K562 (cell line): ENCODE data around the gene GORASP2. TPM values are rescaled to one million over a fixed set of nuclear protein-coding genes. Genes with fewer than 3 reads are reported as not detected.
A peak's percentile ranks its signal among the peaks of the same experiment; 100 is the strongest.

Experiments
- ARNT ChIP-seq, 2 experiments: fragments of 450-650 bp; IDR thresholded peaks; 2 replicates each; pipeline ENCODE4 v1.6.1; 2016; ENCODE audit warnings: mild to moderate bottlenecking in 1 of 2
- BRF1 ChIP-seq: IDR thresholded peaks from 3 replicates; pipeline ENCODE4 v1.6.1; 2011; ENCODE audit warnings: borderline replicate concordance, mild to moderate bottlenecking; ENCODE audit not compliant: insufficient read length; ENCODE audit errors: extremely low read depth
- CHD4 ChIP-seq: fragments of 200-600 bp; sonication (generic); IDR thresholded peaks from 3 replicates; pipeline ENCODE4 v1.6.1; 2012; ENCODE audit warnings: low read depth, mild to moderate bottlenecking, mixed read lengths, low read length, inconsistent platforms; ENCODE audit not compliant: insufficient read depth, insufficient replicate concordance, poor library complexity, severe bottlenecking
- FOXA3 ChIP-seq, 2 experiments: fragments of 450-650 bp in 1 of 2; sonication (generic) in 1 of 2; formaldehyde crosslinking; IDR thresholded peaks in 1 of 2; conservative IDR thresholded peaks in 1 of 2; 2 replicates each; pipeline versions ENCODE4 v1.4.0 to v1.8.0; 2020 to 2022; ENCODE audit warnings: mild to moderate bottlenecking in 2 of 2, missing genetic modification reagents in 1 of 2
- LARP7 ChIP-seq: fragments of 450-650 bp; IDR thresholded peaks from 2 replicates; pipeline ENCODE4 v1.6.1; 2016
- MYBL2 ChIP-seq, 2 experiments: fragments of 450-650 bp in 1 of 2; sonication (generic) in 1 of 2; formaldehyde crosslinking in 1 of 2; IDR thresholded peaks; 2 replicates each; pipeline versions ENCODE4 v1.6.1 to v1.8.1; 2017 to 2022; ENCODE audit warnings: borderline replicate concordance in 1 of 2, inconsistent platforms in 1 of 2, low read depth in 1 of 2, mild to moderate bottlenecking in 1 of 2, missing genetic modification reagents in 1 of 2, moderate library complexity in 1 of 2
- NCOA6 ChIP-seq: fragments of 450-650 bp; IDR thresholded peaks from 2 replicates; pipeline ENCODE4 v1.6.1; 2017; ENCODE audit warnings: mild to moderate bottlenecking
- RBM22 ChIP-seq: fragments of 200-400 bp; formaldehyde crosslinking; IDR thresholded peaks from 2 replicates; pipeline ENCODE4 v1.6.1; 2018; ENCODE audit warnings: low read length, low read depth; ENCODE audit not compliant: poor library complexity, severe bottlenecking
- RFX5 ChIP-seq: IDR thresholded peaks from 2 replicates; pipeline ENCODE4 v1.6.1; 2011; ENCODE audit warnings: low read depth, mild to moderate bottlenecking, improper control_type of control experiment, low read length
- SMAD2 ChIP-seq: fragments of 150-350 bp; IDR thresholded peaks from 2 replicates; pipeline ENCODE4 v1.6.1; 2014; ENCODE audit warnings: low read depth, mild to moderate bottlenecking, low read length
- TCFL5 ChIP-seq: fragments of 250-450 bp; sonication (Bioruptor Pico); conservative IDR thresholded peaks from 2 replicates; pipeline ENCODE4 v1.6.1; 2021; ENCODE audit warnings: mild to moderate bottlenecking, moderate library complexity, matching md5 sums
- ZBTB1 ChIP-seq: sonication (generic); formaldehyde crosslinking; IDR thresholded peaks from 2 replicates; pipeline ENCODE4 v1.8.1; 2023; ENCODE audit warnings: missing genetic modification reagents, low read depth, mild to moderate bottlenecking, borderline replicate concordance
- ZNF232 ChIP-seq: sonication (generic); formaldehyde crosslinking; IDR thresholded peaks from 2 replicates; pipeline ENCODE4 v1.8.0; 2022; ENCODE audit warnings: mild to moderate bottlenecking, missing genetic modification reagents
- ZNF282 ChIP-seq: sonication (generic); formaldehyde crosslinking; IDR thresholded peaks from 2 replicates; pipeline ENCODE4 v1.8.1; 2023; ENCODE audit warnings: missing genetic modification reagents
- polyA plus RNA-seq, 8 experiments: library from polyadenylated mRNA; depleted of rRNA in 4 of 8; stranded (reverse) in 5 of 8; unstranded in 3 of 8; fragments of >200 nt; fragmentation: Nextera tagmentation in 2 of 8; fragmentation: Illumina TruSeq in 1 of 8; extraction: Ambion mirVana in 2 of 8; extraction: Trizol in 1 of 8; gene quantifications; 2 replicates each; pipeline versions ENCODE4 v1.2.1 to v1.2.3, GENCODE V29; 2011 to 2014; ENCODE audit warnings: inconsistent platforms in 1 of 8, missing spikeins in 1 of 8
- total RNA-seq, 7 experiments: library from RNA; depleted of rRNA in 6 of 7; stranded (reverse); fragments of >200 nt in 6 of 7; fragmentation: Illumina TruSeq in 2 of 7; extraction: Trizol in 2 of 7; gene quantifications; 2 replicates each; pipeline versions ENCODE4 v1.2.1 to v1.2.3, GENCODE V29; 2011 to 2021; ENCODE audit warnings: low replicate concordance in 1 of 7
- TF ChIP-seq, protein P1 (sequence below), 2 experiments: fragments of 150-350 bp in 1 of 2; IDR thresholded peaks; 2 replicates each; pipeline ENCODE4 v1.6.1; 2012 to 2016; ENCODE audit warnings: low read depth in 2 of 2, low read length in 2 of 2, mild to moderate bottlenecking in 1 of 2, moderate library complexity in 1 of 2
- TF ChIP-seq, protein P2 (sequence below): fragments of 250-450 bp; sonication (Bioruptor Pico); IDR thresholded peaks from 2 replicates; pipeline ENCODE4 v1.4.0; 2020
- TF ChIP-seq, protein P3 (sequence below), 2 experiments: fragments of 450-650 bp; conservative IDR thresholded peaks; 2 replicates each; pipeline ENCODE4 v1.6.1; 2017; ENCODE audit warnings: mild to moderate bottlenecking in 2 of 2, moderate library complexity in 2 of 2

The GORASP2 gene
- total and polyA plus RNA-seq, 9 of the 15 experiments (the other 6 are each of a cell fraction or from before 2014, with no cell fraction given): 27.4 to 180 (median 59.6) TPM

DNA sequence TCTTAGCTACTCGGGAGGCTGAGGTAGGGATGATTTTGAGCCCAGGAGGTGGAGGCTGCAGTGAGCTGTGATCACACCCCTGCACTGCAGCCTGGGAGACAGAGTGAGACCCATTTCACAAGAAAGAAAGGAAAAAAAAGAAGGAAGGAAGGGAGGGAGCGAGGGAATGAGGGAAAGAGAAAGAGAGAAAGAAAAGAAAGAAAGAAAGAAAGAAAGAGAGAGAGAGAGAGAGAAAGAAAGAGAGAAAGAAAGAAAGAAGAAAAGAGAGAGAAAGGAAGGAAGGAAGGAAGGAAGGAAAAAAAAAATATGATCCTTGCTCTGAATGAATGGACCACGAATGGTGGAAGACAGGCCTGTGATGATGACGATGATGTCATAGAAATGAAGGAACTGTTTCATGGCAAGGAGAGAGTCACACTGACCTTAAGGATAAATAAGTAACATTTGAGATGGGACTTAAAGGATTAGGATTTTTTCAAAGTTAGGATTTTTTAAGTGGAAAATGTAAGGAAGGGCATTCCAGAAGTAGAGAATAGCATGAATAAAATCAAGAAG lies 2.2 kb upstream of the GORASP2 start (continued):
- TF ChIP-seq, protein P1, sequence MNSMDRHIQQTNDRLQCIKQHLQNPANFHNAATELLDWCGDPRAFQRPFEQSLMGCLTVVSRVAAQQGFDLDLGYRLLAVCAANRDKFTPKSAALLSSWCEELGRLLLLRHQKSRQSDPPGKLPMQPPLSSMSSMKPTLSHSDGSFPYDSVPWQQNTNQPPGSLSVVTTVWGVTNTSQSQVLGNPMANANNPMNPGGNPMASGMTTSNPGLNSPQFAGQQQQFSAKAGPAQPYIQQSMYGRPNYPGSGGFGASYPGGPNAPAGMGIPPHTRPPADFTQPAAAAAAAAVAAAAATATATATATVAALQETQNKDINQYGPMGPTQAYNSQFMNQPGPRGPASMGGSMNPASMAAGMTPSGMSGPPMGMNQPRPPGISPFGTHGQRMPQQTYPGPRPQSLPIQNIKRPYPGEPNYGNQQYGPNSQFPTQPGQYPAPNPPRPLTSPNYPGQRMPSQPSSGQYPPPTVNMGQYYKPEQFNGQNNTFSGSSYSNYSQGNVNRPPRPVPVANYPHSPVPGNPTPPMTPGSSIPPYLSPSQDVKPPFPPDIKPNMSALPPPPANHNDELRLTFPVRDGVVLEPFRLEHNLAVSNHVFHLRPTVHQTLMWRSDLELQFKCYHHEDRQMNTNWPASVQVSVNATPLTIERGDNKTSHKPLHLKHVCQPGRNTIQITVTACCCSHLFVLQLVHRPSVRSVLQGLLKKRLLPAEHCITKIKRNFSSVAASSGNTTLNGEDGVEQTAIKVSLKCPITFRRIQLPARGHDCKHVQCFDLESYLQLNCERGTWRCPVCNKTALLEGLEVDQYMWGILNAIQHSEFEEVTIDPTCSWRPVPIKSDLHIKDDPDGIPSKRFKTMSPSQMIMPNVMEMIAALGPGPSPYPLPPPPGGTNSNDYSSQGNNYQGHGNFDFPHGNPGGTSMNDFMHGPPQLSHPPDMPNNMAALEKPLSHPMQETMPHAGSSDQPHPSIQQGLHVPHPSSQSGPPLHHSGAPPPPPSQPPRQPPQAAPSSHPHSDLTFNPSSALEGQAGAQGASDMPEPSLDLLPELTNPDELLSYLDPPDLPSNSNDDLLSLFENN (IDR thresholded peaks at IDR 0.05; ENCODE audit: low read depth in 2 of 2, low read length in 2 of 2): no peak
- TF ChIP-seq, protein P2, sequence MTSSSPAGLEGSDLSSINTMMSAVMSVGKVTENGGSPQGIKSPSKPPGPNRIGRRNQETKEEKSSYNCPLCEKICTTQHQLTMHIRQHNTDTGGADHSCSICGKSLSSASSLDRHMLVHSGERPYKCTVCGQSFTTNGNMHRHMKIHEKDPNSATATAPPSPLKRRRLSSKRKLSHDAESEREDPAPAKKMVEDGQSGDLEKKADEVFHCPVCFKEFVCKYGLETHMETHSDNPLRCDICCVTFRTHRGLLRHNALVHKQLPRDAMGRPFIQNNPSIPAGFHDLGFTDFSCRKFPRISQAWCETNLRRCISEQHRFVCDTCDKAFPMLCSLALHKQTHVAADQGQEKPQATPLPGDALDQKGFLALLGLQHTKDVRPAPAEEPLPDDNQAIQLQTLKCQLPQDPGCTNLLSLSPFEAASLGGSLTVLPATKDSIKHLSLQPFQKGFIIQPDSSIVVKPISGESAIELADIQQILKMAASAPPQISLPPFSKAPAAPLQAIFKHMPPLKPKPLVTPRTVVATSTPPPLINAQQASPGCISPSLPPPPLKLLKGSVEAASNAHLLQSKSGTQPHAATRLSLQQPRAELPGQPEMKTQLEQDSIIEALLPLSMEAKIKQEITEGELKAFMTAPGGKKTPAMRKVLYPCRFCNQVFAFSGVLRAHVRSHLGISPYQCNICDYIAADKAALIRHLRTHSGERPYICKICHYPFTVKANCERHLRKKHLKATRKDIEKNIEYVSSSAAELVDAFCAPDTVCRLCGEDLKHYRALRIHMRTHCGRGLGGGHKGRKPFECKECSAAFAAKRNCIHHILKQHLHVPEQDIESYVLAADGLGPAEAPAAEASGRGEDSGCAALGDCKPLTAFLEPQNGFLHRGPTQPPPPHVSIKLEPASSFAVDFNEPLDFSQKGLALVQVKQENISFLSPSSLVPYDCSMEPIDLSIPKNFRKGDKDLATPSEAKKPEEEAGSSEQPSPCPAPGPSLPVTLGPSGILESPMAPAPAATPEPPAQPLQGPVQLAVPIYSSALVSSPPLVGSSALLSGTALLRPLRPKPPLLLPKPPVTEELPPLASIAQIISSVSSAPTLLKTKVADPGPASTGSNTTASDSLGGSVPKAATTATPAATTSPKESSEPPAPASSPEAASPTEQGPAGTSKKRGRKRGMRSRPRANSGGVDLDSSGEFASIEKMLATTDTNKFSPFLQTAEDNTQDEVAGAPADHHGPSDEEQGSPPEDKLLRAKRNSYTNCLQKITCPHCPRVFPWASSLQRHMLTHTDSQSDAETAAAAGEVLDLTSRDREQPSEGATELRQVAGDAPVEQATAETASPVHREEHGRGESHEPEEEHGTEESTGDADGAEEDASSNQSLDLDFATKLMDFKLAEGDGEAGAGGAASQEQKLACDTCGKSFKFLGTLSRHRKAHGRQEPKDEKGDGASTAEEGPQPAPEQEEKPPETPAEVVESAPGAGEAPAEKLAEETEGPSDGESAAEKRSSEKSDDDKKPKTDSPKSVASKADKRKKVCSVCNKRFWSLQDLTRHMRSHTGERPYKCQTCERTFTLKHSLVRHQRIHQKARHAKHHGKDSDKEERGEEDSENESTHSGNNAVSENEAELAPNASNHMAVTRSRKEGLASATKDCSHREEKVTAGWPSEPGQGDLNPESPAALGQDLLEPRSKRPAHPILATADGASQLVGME: no peak
- TF ChIP-seq ZBTB1 (CRISPR knock-in tag) (no peak), RBM22 (no peak), ZNF232 (no peak), CHD4 (no peak), SMAD2 (no peak), ZNF282 (CRISPR knock-in tag) (no peak), MYBL2 (IDR thresholded peaks at IDR 0.05; ENCODE audit: low read depth) (no peak), MYBL2 (CRISPR knock-in tag; IDR thresholded peaks at IDR 0.05; ENCODE audit: borderline replicate concordance) (no peak), RFX5 (no peak), ARNT (IDR thresholded peaks at IDR 0.05) (no peak), TCFL5 (CRISPR knock-in tag) (no peak), LARP7 (0 out of 2 replicates have a peak, but pooled peaks have one; percentile 60), FOXA3 (CRISPR knock-in tag; conservative IDR thresholded peaks at IDR 0.05 in 1 of 2, IDR thresholded peaks at IDR 0.05 in 1 of 2) (no peak), NCOA6 (no peak), BRF1 (no peak)
- TF ChIP-seq, protein P3, sequence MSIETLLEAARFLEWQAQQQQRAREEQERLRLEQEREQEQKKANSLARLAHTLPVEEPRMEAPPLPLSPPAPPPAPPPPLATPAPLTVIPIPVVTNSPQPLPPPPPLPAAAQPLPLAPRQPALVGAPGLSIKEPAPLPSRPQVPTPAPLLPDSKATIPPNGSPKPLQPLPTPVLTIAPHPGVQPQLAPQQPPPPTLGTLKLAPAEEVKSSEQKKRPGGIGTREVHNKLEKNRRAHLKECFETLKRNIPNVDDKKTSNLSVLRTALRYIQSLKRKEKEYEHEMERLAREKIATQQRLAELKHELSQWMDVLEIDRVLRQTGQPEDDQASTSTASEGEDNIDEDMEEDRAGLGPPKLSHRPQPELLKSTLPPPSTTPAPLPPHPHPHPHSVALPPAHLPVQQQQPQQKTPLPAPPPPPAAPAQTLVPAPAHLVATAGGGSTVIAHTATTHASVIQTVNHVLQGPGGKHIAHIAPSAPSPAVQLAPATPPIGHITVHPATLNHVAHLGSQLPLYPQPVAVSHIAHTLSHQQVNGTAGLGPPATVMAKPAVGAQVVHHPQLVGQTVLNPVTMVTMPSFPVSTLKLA (conservative IDR thresholded peaks at IDR 0.05): no peak
